ENCODE data around the gene SPINT3. TPM values are rescaled to one million over a fixed set of nuclear protein-coding genes. Genes with fewer than 3 reads are reported as not detected.

SPINT3 gene
- polyA plus RNA-seq, 2 of the 4 experiments (the other 2 are of a cell fraction): not detected

DNA sequence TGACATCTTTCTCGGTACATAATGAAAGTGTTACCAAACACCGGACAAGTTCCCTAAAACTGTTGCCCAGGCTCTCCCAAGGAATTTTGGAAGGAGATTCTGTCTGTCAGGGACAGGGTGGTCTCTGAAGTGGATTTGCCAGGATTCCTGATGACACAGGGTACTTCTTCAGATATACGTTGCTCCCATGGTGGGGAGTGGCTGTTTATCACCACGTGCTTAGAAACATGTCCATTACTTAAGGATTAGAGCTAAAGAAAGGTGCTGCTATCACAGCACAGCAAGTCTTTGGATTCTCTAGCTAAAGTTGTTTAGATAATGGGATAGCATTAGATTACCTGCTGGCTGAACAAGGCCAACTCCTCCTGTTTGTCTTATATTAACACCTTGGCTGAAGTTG, 6.3 kb downstream of the SPINT3 start:
- FAIRE-seq: no peak

DNA sequence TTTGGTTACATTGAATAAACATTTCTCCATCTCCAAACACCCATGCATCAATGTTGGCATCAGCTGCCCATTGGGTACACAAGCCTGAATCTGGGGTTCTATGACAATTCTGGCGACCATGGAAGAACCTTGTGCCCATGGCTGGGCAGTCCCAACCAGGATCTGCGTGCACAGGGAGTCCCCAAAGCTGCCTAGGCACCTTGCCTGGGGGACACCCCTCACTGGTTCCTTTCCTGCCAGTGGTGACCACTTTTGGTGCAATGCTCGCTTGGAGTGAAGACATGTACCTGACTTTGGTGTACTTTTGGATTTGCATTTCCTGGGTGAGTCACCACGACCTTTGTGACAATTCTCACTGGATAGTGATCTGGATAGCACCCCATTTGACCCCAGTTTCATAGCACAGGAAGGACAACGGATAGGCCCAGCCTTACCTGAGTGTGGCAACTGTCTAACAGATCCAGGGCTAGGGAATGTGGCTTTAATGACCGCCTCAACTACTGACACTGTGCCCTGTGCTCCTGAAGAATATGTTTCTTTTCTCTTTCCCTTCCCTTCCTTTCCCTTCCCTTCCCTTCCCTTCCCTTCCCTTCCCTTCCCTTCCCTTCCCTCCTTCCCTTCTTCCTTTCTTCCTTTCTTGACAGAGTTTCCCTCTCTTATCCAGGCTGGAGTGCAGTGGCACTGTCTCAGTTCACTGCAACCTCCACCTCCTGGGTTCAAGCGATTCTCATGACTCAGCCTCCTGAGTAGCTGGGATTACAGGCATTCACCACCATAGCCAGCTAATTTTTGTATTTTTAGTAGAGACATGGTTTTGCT, 7.1 kb downstream of the SPINT3 start:
- ChIA-PET CTCF (interaction anchor here (0.9 kb wide), 1 partner anchor 11 kb away, joined by 5 read pairs; no protein-coding TSS in a partner anchor), POLR2A (no interaction called here)
- no peak for DNase-seq (ENCODE audit: low read depth in 1 of 2, low spot score in 1 of 2)
- H3K9me3 ChIP-seq: no peaks in the 10 kb centered on the region
- no peaks in the 10 kb centered on the region for H3K4me1 ChIP-seq
- ATAC-seq: no peak
- no peak for TF ChIP-seq TP53 (CRISPR knock-in tag; IDR thresholded peaks at IDR 0.05)
- TF ChIP-seq FOSB (CRISPR knock-in tag; IDR thresholded peaks at IDR 0.05): no peak
- TF ChIP-seq MAFK (IDR thresholded peaks at IDR 0.05; ENCODE audit: partially characterized antibody): no peak
- no peak for TF ChIP-seq EHF (CRISPR knock-in tag; IDR thresholded peaks at IDR 0.05)
- TF ChIP-seq RARB (CRISPR knock-in tag; IDR thresholded peaks at IDR 0.05): no peak
- TF ChIP-seq, protein P1, sequence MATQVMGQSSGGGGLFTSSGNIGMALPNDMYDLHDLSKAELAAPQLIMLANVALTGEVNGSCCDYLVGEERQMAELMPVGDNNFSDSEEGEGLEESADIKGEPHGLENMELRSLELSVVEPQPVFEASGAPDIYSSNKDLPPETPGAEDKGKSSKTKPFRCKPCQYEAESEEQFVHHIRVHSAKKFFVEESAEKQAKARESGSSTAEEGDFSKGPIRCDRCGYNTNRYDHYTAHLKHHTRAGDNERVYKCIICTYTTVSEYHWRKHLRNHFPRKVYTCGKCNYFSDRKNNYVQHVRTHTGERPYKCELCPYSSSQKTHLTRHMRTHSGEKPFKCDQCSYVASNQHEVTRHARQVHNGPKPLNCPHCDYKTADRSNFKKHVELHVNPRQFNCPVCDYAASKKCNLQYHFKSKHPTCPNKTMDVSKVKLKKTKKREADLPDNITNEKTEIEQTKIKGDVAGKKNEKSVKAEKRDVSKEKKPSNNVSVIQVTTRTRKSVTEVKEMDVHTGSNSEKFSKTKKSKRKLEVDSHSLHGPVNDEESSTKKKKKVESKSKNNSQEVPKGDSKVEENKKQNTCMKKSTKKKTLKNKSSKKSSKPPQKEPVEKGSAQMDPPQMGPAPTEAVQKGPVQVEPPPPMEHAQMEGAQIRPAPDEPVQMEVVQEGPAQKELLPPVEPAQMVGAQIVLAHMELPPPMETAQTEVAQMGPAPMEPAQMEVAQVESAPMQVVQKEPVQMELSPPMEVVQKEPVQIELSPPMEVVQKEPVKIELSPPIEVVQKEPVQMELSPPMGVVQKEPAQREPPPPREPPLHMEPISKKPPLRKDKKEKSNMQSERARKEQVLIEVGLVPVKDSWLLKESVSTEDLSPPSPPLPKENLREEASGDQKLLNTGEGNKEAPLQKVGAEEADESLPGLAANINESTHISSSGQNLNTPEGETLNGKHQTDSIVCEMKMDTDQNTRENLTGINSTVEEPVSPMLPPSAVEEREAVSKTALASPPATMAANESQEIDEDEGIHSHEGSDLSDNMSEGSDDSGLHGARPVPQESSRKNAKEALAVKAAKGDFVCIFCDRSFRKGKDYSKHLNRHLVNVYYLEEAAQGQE (IDR thresholded peaks at IDR 0.05): no peak
- TF ChIP-seq, protein P2, sequence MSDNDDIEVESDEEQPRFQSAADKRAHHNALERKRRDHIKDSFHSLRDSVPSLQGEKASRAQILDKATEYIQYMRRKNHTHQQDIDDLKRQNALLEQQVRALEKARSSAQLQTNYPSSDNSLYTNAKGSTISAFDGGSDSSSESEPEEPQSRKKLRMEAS (IDR thresholded peaks at IDR 0.05): no peak
- TF ChIP-seq, protein P3, sequence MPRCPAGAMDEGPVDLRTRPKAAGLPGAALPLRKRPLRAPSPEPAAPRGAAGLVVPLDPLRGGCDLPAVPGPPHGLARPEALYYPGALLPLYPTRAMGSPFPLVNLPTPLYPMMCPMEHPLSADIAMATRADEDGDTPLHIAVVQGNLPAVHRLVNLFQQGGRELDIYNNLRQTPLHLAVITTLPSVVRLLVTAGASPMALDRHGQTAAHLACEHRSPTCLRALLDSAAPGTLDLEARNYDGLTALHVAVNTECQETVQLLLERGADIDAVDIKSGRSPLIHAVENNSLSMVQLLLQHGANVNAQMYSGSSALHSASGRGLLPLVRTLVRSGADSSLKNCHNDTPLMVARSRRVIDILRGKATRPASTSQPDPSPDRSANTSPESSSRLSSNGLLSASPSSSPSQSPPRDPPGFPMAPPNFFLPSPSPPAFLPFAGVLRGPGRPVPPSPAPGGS (IDR thresholded peaks at IDR 0.05): no peak
- H3K4me3 ChIP-seq: no peak overlapping the region
- WGBS (ENCODE audit: missing lambda C conversion rate): 24% methylated on average over 7 of the region's 7 CpGs
- no peak for FAIRE-seq
- no peak overlapping the region for H3K27ac ChIP-seq
- no peak overlapping the region for H3K4me2 ChIP-seq

More for the DNA sequence above, 6.3 kb downstream of the SPINT3 start:
- CTCF ChIA-PET: no interaction called here
- Histone ChIP-seq H3K4me1 (no peaks in the 10 kb centered on the region), H3K4me3 (no peak overlapping the region), H3K9me3 (no peaks in the 10 kb centered on the region), H3K4me2 (no peak overlapping the region), H3K27ac (no peak overlapping the region)
- POLR2A ChIA-PET: no interaction called here
- ATAC-seq (no peak), DNase-seq (ENCODE audit: low read depth in 1 of 2, low spot score in 1 of 2) (no peak)
- TF ChIP-seq RARB (CRISPR knock-in tag; IDR thresholded peaks at IDR 0.05): no peak
- TF ChIP-seq, protein P4, sequence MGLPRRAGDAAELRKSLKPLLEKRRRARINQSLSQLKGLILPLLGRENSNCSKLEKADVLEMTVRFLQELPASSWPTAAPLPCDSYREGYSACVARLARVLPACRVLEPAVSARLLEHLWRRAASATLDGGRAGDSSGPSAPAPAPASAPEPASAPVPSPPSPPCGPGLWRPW (IDR thresholded peaks at IDR 0.05): no peak
- no peak for TF ChIP-seq CHD2 (IDR thresholded peaks at IDR 0.05; ENCODE audit: low read length, partially characterized antibody)
- TF ChIP-seq, protein P5, sequence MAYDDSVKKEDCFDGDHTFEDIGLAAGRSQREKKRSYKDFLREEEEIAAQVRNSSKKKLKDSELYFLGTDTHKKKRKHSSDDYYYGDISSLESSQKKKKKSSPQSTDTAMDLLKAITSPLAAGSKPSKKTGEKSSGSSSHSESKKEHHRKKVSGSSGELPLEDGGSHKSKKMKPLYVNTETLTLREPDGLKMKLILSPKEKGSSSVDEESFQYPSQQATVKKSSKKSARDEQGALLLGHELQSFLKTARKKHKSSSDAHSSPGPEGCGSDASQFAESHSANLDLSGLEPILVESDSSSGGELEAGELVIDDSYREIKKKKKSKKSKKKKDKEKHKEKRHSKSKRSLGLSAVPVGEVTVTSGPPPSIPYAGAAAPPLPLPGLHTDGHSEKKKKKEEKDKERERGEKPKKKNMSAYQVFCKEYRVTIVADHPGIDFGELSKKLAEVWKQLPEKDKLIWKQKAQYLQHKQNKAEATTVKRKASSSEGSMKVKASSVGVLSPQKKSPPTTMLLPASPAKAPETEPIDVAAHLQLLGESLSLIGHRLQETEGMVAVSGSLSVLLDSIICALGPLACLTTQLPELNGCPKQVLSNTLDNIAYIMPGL (CRISPR knock-in tag; IDR thresholded peaks at IDR 0.05; ENCODE audit: borderline replicate concordance): no peak
- 57% methylated on average over 4 of the region's 4 CpGs for WGBS (ENCODE audit: missing lambda C conversion rate)

DNA sequence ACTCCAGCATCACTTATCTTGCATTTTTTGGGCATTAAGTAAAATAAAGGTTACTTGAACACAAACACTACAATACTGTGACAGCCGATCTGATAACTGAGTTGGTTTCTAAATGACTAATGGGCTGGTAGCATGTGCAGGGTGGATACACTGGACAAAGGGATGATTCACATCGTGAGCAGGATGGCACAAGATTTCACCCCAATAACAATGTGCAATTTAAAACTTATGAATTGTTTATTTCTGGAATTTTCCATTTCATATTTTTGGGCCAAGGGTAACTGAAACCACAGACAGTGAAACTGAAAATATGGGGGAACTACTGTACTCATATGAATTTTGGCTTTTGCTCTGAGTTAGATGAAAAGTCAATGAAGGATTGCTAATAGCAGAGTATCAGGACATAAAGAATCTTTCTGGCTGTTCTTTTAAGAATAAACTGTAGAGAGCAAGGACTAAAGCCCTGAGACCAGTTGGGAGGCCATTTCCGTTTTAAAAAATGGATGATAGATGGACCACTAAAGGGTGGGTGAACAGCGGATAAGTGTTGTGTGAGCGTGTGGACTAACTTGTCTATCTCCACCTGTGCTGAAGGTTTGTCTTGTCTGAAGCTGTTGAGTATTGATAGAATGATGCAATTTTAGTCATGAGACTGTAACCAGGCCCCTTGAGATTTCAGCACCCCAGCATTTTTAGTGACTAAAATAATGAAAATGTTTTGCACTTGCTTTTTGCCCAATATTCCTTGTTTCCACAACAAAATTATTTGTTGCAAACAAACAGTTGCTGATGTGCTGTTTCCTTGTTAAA, 8.2 kb downstream of the SPINT3 start:
- DNase-seq (ENCODE audit: low read depth in 1 of 2, low spot score in 1 of 2) (no peak), FAIRE-seq (no peak), ATAC-seq (no peak)
- no peaks in the 10 kb centered on the region for H3K4me1 ChIP-seq
- ChIA-PET CTCF (no interaction called here), POLR2A (no interaction called here)
- no peak for TF ChIP-seq ZNF302 (CRISPR knock-in tag; IDR thresholded peaks at IDR 0.05)
- no peak for TF ChIP-seq MAFK (IDR thresholded peaks at IDR 0.05; ENCODE audit: partially characterized antibody)
- TF ChIP-seq BHLHE40 (IDR thresholded peaks at IDR 0.05; ENCODE audit: low read depth, low read length): no peak
- no peak for TF ChIP-seq KDM1A (IDR thresholded peaks at IDR 0.05; ENCODE audit: low read depth)
- TF ChIP-seq, protein P6, sequence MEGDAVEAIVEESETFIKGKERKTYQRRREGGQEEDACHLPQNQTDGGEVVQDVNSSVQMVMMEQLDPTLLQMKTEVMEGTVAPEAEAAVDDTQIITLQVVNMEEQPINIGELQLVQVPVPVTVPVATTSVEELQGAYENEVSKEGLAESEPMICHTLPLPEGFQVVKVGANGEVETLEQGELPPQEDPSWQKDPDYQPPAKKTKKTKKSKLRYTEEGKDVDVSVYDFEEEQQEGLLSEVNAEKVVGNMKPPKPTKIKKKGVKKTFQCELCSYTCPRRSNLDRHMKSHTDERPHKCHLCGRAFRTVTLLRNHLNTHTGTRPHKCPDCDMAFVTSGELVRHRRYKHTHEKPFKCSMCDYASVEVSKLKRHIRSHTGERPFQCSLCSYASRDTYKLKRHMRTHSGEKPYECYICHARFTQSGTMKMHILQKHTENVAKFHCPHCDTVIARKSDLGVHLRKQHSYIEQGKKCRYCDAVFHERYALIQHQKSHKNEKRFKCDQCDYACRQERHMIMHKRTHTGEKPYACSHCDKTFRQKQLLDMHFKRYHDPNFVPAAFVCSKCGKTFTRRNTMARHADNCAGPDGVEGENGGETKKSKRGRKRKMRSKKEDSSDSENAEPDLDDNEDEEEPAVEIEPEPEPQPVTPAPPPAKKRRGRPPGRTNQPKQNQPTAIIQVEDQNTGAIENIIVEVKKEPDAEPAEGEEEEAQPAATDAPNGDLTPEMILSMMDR (IDR thresholded peaks at IDR 0.05): no peak
- TF ChIP-seq, protein P7, sequence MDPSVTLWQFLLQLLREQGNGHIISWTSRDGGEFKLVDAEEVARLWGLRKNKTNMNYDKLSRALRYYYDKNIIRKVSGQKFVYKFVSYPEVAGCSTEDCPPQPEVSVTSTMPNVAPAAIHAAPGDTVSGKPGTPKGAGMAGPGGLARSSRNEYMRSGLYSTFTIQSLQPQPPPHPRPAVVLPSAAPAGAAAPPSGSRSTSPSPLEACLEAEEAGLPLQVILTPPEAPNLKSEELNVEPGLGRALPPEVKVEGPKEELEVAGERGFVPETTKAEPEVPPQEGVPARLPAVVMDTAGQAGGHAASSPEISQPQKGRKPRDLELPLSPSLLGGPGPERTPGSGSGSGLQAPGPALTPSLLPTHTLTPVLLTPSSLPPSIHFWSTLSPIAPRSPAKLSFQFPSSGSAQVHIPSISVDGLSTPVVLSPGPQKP (IDR thresholded peaks at IDR 0.05; ENCODE audit: low read depth, low read length): no peak
- TF ChIP-seq EP300 (IDR thresholded peaks at IDR 0.05): no peak
- no peak overlapping the region for H3K4me2 ChIP-seq
- H3K27ac ChIP-seq: no peak overlapping the region
- H3K9me3 ChIP-seq: no peaks in the 10 kb centered on the region
- WGBS (ENCODE audit: missing lambda C conversion rate): 39% methylated on average over 5 of the region's 5 CpGs
- H3K4me3 ChIP-seq: no peak overlapping the region

Data from A549 (cell line).